Uterus (tissue), 2 donors: ENCODE measurements around the gene NAA35.

Source experiments
- POLR2A ChIP-seq, 2 donors: fragments of 450-650 bp; IDR thresholded peaks; one replicate each; pipeline ENCODE4 v1.6.1; 2016; ENCODE audit warnings: antibody characterized with exemption in 2 of 2, mild to moderate bottlenecking in 1 of 2, moderate library complexity in 1 of 2
- TF ChIP-seq, protein P1 (sequence below), 4 experiments: fragments of 200-600 bp in 2 of 4; fragments of 450-650 bp in 2 of 4; sonication (generic) in 2 of 4; IDR thresholded peaks; one replicate each; pipeline ENCODE4 v1.5.1; 2016 to 2019; ENCODE audit warnings: antibody characterized with exemption in 4 of 4, mild to moderate bottlenecking in 2 of 4, moderate library complexity in 1 of 4

GRCh38 chr9:86046930-86047341, 106.0 kb downstream of the NAA35 start:
- TF ChIP-seq, protein P1, sequence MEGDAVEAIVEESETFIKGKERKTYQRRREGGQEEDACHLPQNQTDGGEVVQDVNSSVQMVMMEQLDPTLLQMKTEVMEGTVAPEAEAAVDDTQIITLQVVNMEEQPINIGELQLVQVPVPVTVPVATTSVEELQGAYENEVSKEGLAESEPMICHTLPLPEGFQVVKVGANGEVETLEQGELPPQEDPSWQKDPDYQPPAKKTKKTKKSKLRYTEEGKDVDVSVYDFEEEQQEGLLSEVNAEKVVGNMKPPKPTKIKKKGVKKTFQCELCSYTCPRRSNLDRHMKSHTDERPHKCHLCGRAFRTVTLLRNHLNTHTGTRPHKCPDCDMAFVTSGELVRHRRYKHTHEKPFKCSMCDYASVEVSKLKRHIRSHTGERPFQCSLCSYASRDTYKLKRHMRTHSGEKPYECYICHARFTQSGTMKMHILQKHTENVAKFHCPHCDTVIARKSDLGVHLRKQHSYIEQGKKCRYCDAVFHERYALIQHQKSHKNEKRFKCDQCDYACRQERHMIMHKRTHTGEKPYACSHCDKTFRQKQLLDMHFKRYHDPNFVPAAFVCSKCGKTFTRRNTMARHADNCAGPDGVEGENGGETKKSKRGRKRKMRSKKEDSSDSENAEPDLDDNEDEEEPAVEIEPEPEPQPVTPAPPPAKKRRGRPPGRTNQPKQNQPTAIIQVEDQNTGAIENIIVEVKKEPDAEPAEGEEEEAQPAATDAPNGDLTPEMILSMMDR (IDR thresholded peaks at IDR 0.05), result no peak
- TF ChIP-seq POLR2A (IDR thresholded peaks at IDR 0.05), result no peak
